Nephron progenitor cell (in vitro differentiated cells): ENCODE data around the gene PATE4.
A peak's percentile ranks its signal among the peaks of the same experiment; 100 is the strongest.

ENCODE experiments used
- DNase-seq: peaks from one replicate; pipeline ENCODE4 v3.0.0; 2021
- H3K27ac Mint-ChIP-seq: 2 replicates; pipeline ENCODE4 v1.8.0; 2021; ENCODE audit warnings: mild to moderate bottlenecking, moderate library complexity, mixed read lengths
- H3K27me3 Mint-ChIP-seq: 2 replicates; pipeline ENCODE4 v1.8.0; 2021; ENCODE audit warnings: mild to moderate bottlenecking, low read depth, mixed read lengths; ENCODE audit not compliant: poor library complexity
- H3K36me3 Mint-ChIP-seq: 2 replicates; pipeline ENCODE4 v1.8.0; 2021; ENCODE audit warnings: low read depth, mixed read lengths
- H3K4me1 Mint-ChIP-seq: 2 replicates; pipeline ENCODE4 v1.8.0; 2021; ENCODE audit warnings: mixed read lengths
- H3K4me3 Mint-ChIP-seq: 2 replicates; pipeline ENCODE4 v1.8.0; 2021; ENCODE audit warnings: mild to moderate bottlenecking, moderate library complexity, mixed read lengths
- H3K9me3 Mint-ChIP-seq: 2 replicates; pipeline ENCODE4 v1.8.0; 2021; ENCODE audit warnings: mild to moderate bottlenecking, moderate library complexity, mixed read lengths
- TF ChIP-seq, protein P1 (sequence below): fragments of 200-600 bp; sonication (generic); IDR thresholded peaks from 2 replicates; pipeline ENCODE4 v1.5.0; 2021; ENCODE audit warnings: antibody characterized with exemption

Gene PATE4

DNA sequence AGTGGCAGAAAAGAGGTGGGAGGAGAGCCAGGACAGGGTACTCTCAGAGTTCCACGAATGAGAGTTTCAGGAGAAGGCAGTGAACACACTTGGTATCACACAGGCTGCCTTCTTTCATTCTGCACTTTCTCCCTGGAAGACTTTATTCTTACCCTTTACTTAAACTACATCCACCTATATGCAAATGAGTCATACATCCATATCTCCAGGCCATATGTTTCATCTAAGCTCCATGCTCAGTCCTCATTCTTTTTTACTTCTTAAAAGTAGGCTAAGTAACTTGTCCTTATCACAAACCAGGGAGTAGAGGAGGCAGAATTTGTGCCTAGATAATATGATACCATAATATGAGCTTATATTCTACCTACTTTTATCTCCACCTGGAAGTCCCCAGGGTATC, 48.2 kb downstream of the PATE4 start:
- H3K4me1 Mint-ChIP-seq: no peaks in the 10 kb centered on the region
- H3K9me3 Mint-ChIP-seq: peaks cover 19% of the 10 kb centered on the region
- H3K27me3 Mint-ChIP-seq: peaks cover 40% of the 10 kb centered on the region
- DNase-seq: no peak
- TF ChIP-seq, protein P1, sequence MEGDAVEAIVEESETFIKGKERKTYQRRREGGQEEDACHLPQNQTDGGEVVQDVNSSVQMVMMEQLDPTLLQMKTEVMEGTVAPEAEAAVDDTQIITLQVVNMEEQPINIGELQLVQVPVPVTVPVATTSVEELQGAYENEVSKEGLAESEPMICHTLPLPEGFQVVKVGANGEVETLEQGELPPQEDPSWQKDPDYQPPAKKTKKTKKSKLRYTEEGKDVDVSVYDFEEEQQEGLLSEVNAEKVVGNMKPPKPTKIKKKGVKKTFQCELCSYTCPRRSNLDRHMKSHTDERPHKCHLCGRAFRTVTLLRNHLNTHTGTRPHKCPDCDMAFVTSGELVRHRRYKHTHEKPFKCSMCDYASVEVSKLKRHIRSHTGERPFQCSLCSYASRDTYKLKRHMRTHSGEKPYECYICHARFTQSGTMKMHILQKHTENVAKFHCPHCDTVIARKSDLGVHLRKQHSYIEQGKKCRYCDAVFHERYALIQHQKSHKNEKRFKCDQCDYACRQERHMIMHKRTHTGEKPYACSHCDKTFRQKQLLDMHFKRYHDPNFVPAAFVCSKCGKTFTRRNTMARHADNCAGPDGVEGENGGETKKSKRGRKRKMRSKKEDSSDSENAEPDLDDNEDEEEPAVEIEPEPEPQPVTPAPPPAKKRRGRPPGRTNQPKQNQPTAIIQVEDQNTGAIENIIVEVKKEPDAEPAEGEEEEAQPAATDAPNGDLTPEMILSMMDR: no peak
- no peak overlapping the region for H3K27ac Mint-ChIP-seq
- H3K36me3 Mint-ChIP-seq: no peaks in the 10 kb centered on the region
- H3K4me3 Mint-ChIP-seq: no peak overlapping the region

DNA sequence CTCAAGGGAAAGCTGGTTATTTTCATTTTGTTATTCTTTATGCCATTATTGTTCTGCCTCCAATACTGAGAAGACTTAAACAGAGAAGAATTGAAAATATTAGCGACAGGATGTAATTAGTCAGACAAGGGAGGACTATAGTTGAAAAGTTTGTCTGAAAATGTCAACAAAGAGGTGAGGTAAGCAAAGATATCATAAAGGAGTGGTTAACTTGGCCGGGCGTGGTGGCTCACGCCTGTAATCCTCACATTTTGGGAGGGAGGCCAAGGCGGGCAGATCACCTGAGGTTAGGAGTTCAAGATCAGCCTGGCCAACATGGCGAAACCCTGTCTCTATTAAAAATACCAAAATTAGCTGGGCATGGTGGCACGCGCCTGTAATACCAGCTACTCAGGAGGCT, 50.3 kb downstream of the PATE4 start:
- H3K27me3 Mint-ChIP-seq: peaks cover 35% of the 10 kb centered on the region
- no peak overlapping the region for H3K27ac Mint-ChIP-seq
- no peak overlapping the region for H3K4me3 Mint-ChIP-seq
- no peaks in the 10 kb centered on the region for H3K36me3 Mint-ChIP-seq
- TF ChIP-seq, protein P1: no peak
- H3K4me1 Mint-ChIP-seq: no peaks in the 10 kb centered on the region
- DNase-seq: no peak
- H3K9me3 Mint-ChIP-seq: peaks cover 30% of the 10 kb centered on the region

DNA sequence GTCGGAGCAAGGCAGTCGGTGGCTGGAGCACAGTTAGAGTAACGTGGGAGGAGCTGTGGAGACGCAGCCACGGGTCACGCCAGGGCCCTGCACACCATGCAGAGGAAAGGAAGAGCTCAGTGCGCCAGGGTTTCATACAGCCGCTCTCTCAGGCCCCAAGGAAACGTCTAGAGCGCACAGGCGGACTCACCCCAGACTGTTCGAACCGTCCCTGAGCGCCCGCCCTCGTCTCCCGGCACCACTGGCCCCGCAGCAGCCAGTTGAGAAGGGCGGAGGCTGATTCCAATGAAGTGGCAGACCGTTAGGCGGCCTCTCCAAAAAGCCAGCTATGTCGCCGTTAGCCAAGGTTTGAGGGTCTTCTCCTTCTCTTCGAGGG, 53.9 kb downstream of the PATE4 start:
- Mint-ChIP-seq H3K4me1 (peaks cover 5% of the 10 kb centered on the region), H3K27ac (no peak overlapping the region)

DNA sequence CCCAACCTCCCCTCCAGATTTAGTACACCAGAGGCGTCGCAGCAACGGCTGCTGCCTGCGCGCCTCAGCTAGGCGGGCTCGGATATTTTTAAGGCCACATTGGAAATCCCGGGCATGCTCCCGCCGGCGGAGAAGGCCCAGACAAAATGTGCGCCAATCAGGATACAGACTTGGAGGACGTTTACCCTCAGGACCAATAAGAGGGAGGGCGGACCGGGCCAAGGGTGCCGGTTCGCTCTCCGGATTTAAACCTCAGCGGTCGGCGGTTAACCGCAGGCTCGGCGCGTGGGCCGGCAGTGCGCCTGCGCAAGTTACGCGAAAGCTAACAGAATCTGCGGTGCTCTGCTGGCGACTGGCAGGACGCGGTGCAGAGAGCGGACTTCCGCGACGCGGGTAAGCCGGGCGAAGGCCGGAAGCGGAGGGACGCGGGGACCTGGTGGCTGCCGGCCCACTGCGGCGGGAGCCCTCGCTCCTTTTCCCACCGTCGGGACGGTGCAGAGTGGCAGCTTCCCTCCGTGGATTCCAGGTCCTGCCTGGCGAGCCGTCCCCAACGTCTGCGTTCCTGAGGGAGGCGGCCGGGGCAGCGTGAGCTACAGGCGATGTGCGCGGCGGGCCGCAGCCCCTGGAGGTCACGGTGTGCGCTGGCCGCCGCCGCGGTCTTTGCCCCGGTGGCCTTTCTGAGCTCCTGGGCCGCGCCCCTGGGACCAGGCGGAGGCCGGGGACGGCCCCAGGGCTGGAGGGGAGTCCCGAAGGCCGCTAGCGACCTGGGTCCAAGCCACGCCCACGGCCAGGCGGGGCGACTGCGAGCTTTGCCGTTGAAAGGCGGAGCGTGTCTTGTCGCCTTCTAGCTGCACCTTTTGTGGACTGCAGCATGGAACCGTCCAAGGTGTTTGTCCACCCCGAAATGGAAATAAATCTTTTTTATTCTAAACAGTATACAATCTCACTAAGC, 54.5 kb downstream of the PATE4 start, which contains the start of gene HYLS1:
Gene HYLS1 (plus strand): TSS at position 296 of the 952 bp plus-strand sequence. CDS start 11,701 bp downstream, outside the sequence.
- H3K9me3 Mint-ChIP-seq: peaks cover 30% of the 10 kb centered on the region
- TF ChIP-seq, protein P1: peak; percentile 5
- H3K36me3 Mint-ChIP-seq: peaks cover 5% of the 10 kb centered on the region
- H3K4me1 Mint-ChIP-seq: peaks cover 5% of the 10 kb centered on the region
- no peaks in the 10 kb centered on the region for H3K27me3 Mint-ChIP-seq
- no peak within 1 kb of the TSS for H3K27ac Mint-ChIP-seq
- DNase-seq: peak; percentile 78
- H3K4me3 Mint-ChIP-seq: peak within 1 kb of the TSS; percentile 79

More for the DNA sequence above, 53.9 kb downstream of the PATE4 start:
- peaks cover 5% of the 10 kb centered on the region for H3K36me3 Mint-ChIP-seq
- peaks cover 30% of the 10 kb centered on the region for H3K9me3 Mint-ChIP-seq
- peak overlapping the region; percentile 79 for H3K4me3 Mint-ChIP-seq
- TF ChIP-seq, protein P1: no peak
- H3K27me3 Mint-ChIP-seq: peaks cover 2% of the 10 kb centered on the region
- DNase-seq: no peak
